HG02571 (cell line): ENCODE data around the gene CEPT1.

Source experiments
- ATAC-seq: cut with Tn5 transposase; IDR thresholded peaks from one replicate; pipeline ENCODE4 v1.9.1; 2021; ENCODE audit warnings: mild to moderate bottlenecking, moderate library complexity; ENCODE audit not compliant: unreplicated experiment

CEPT1 gene

DNA sequence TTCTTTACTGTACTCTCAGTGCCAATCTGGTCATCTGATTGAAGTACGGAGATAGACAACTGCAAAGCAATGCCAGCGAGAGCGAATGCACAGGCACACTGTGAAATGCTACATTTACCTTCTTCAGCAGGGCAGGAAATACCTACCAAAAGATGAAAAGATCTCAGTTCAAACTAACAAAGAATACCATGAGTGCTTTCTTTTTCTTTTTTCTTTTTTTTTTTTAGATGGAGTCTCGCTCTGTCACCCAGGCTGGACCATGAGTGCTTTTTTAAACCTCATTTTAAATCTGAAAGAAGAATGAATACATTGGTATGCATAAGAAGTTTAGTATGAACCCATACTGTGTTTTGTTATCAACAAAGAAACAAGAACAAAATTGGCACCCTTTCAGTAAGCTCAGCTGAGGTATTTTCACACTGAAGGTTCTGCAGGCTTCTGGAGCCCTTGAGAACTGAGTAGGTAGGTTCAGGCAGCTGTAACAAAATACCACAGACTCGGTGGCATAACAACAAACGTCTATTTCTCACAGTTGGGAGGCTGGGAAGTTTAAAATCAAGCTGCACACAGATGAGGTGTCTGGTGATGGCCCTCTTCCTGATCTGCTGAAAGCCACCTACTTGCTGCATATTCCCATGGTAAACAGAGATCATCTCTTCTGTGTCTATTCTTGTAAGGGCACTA lies 85.8 kb downstream of the CEPT1 start:
- no peak for ATAC-seq

GRCh38 chr1:111227434-111227833 lies 87.4 kb downstream of the CEPT1 start, which contains the start of gene CHI3L2:
Gene CHI3L2, plus strand, starts transcription at chr1:111227713. Its CDS starts 17 bp downstream, at chr1:111227730.
- no peak for ATAC-seq

- ATAC-seq = no peak
Measured at GRCh38 chr1:111227851-111228747, 88.1 kb downstream of the CEPT1 start.

DNA sequence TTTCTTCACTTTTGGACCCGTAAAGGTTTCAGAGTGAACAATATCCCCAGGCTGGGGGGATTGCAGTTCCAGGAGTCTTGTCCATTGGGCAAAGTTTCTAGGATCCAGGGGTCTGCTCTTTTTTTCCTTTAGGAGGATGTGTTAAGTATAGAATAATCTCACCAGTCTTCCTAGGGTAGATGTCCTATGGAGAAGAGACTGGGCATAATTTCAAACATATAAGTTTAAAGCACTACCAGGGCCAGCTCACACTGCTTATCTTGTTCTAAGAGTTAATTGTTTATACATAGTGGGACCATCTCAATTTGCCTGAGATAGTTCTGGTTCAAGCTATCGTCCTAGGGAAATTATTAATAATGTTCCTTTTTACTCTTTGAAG lies 88.7 kb downstream of the CEPT1 start:
- no peak for ATAC-seq

- ATAC-seq = no peak
Measured at GRCh38 chr1:111232134-111232533, 92.1 kb downstream of the CEPT1 start.

DNA sequence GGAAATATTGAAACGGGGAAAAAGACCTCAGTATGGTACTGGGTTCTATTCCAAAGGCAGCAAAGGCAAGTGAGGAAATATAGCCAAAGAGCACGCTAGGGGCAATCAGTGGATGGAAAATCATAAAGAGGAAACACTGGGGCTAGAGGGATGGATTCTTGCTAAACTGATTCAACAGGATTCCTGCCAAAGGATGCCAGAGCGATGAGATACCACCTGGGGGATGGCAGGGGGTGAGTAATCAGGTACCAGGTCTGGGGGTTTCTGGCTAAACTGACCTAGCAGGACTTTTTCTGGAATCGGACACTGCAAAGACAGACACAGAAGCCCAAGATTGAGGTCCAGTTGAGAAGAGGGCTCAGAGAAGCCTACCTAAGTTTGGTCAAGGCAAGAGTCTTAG lies 94.2 kb downstream of the CEPT1 start:
- ATAC-seq = no peak
